Muscle layer of duodenum (tissue), 2 donors: ENCODE results near the gene PARVA.

Source experiments
- H3K27ac ChIP-seq: one replicate; pipeline ENCODE4 v1.7.0; 2013; ENCODE audit warnings: mild to moderate bottlenecking, low read length
- H3K27me3 ChIP-seq: one replicate; pipeline ENCODE4 v1.7.0; 2013; ENCODE audit warnings: low read depth, mild to moderate bottlenecking, control low read depth, low read length
- H3K36me3 ChIP-seq, 2 donors: one replicate each; pipeline ENCODE4 v1.7.0; 2013; ENCODE audit warnings: low read length in 2 of 2, control low read depth in 1 of 2, mild to moderate bottlenecking in 1 of 2; ENCODE audit not compliant: insufficient read depth in 2 of 2, control insufficient read depth in 1 of 2
- H3K4me1 ChIP-seq, 2 donors: one replicate each; pipeline ENCODE4 v1.7.0; 2013; ENCODE audit warnings: low read length in 2 of 2, mild to moderate bottlenecking in 2 of 2, control low read depth in 1 of 2, moderate library complexity in 1 of 2; ENCODE audit not compliant: insufficient read depth in 2 of 2, control insufficient read depth in 1 of 2
- H3K4me3 ChIP-seq, 2 donors: one replicate each; pipeline ENCODE4 v1.7.0; 2013; ENCODE audit warnings: low read length in 2 of 2, low read depth in 1 of 2, mild to moderate bottlenecking in 1 of 2
- H3K9me3 ChIP-seq, 2 donors: one replicate each; pipeline ENCODE4 v1.7.0; 2013; ENCODE audit warnings: low read length in 2 of 2, control low read depth in 1 of 2, mild to moderate bottlenecking in 1 of 2; ENCODE audit not compliant: control insufficient read depth in 1 of 2
- donor health status: healthy.

The PARVA gene

GRCh38 chr11:12392672-12393071 is 15.3 kb downstream of the PARVA start:
- peaks cover 0 to 3% of the 10 kb centered on the region in 2 donors for H3K36me3 ChIP-seq
- H3K27me3 ChIP-seq: no peaks in the 10 kb centered on the region
- H3K4me1 ChIP-seq: peaks cover 11 to 41% of the 10 kb centered on the region in 2 donors
- H3K9me3 ChIP-seq: no peaks in the 10 kb centered on the region
- H3K4me3 ChIP-seq: no peak overlapping the region
- H3K27ac ChIP-seq: no peak overlapping the region

- no peaks in the 10 kb centered on the region for H3K9me3 ChIP-seq
- no peaks in the 10 kb centered on the region for H3K27me3 ChIP-seq
- peak overlapping the region; percentile 64 for H3K27ac ChIP-seq
- H3K4me1 ChIP-seq: peaks cover 11 to 44% of the 10 kb centered on the region in 2 donors
- peaks cover 0 to 3% of the 10 kb centered on the region in 2 donors for H3K36me3 ChIP-seq
- H3K4me3 ChIP-seq: no peak overlapping the region
Measured at GRCh38 chr11:12393691-12394090, 16.3 kb downstream of the PARVA start.

GRCh38 chr11:12394601-12395000 is 17.2 kb downstream of the PARVA start:
- Histone ChIP-seq H3K4me3 (no peak overlapping the region), H3K9me3 (no peaks in the 10 kb centered on the region), H3K27me3 (no peaks in the 10 kb centered on the region), H3K27ac (peak overlapping the region; percentile 25), H3K36me3 (peaks cover 0 to 3% of the 10 kb centered on the region in 2 donors), H3K4me1 (peaks cover 5 to 37% of the 10 kb centered on the region in 2 donors)

- H3K36me3 ChIP-seq: peaks cover 0 to 3% of the 10 kb centered on the region in 2 donors
- no peak overlapping the region for H3K27ac ChIP-seq
- no peaks in the 10 kb centered on the region for H3K27me3 ChIP-seq
- no peak overlapping the region for H3K4me3 ChIP-seq
- peaks cover 5 to 31% of the 10 kb centered on the region in 2 donors for H3K4me1 ChIP-seq
- no peaks in the 10 kb centered on the region for H3K9me3 ChIP-seq
Measured at GRCh38 chr11:12395333-12395732, 18.0 kb downstream of the PARVA start.

GRCh38 chr11:12397931-12398334 is 20.6 kb downstream of the PARVA start:
- H3K4me3 ChIP-seq: peak overlapping the region in 1 of 2 donors; percentile 4
- H3K4me1 ChIP-seq: peaks cover 0 to 35% of the 10 kb centered on the region in 2 donors
- no peaks in the 10 kb centered on the region for H3K27me3 ChIP-seq
- peaks cover 0 to 3% of the 10 kb centered on the region in 2 donors for H3K36me3 ChIP-seq
- H3K9me3 ChIP-seq: no peaks in the 10 kb centered on the region
- H3K27ac ChIP-seq: peak overlapping the region; percentile 86

GRCh38 chr11:12399355-12399754 is 22.0 kb downstream of the PARVA start:
- H3K4me1 ChIP-seq: peaks cover 9 to 41% of the 10 kb centered on the region in 2 donors

GRCh38 chr11:12402025-12402424 is 24.7 kb downstream of the PARVA start:
- H3K27me3 ChIP-seq: no peaks in the 10 kb centered on the region
- H3K9me3 ChIP-seq: no peaks in the 10 kb centered on the region
- no peaks in the 10 kb centered on the region for H3K36me3 ChIP-seq
- peak overlapping the region; percentile 81 for H3K27ac ChIP-seq
- peaks cover 10 to 39% of the 10 kb centered on the region in 2 donors for H3K4me1 ChIP-seq
- H3K4me3 ChIP-seq: no peak overlapping the region

More at GRCh38 chr11:12399355-12399754, 22.0 kb downstream of the PARVA start:
- no peaks in the 10 kb centered on the region for H3K36me3 ChIP-seq
- H3K27me3 ChIP-seq: no peaks in the 10 kb centered on the region
- H3K9me3 ChIP-seq: no peaks in the 10 kb centered on the region
- H3K4me3 ChIP-seq: no peak overlapping the region
- peak overlapping the region; percentile 86 for H3K27ac ChIP-seq

GRCh38 chr11:12402691-12403120 is 25.3 kb downstream of the PARVA start:
- Histone ChIP-seq H3K4me1 (peaks cover 10 to 34% of the 10 kb centered on the region in 2 donors), H3K9me3 (no peaks in the 10 kb centered on the region), H3K4me3 (no peak overlapping the region), H3K27ac (peak overlapping the region; percentile 81), H3K27me3 (no peaks in the 10 kb centered on the region), H3K36me3 (no peaks in the 10 kb centered on the region)

- Histone ChIP-seq H3K9me3 (no peaks in the 10 kb centered on the region), H3K4me3 (no peak overlapping the region), H3K27ac (peak overlapping the region; percentile 81), H3K36me3 (no peaks in the 10 kb centered on the region), H3K27me3 (no peaks in the 10 kb centered on the region), H3K4me1 (peaks cover 12 to 32% of the 10 kb centered on the region in 2 donors)
Measured at GRCh38 chr11:12403122-12403996, 26.0 kb downstream of the PARVA start.

- Histone ChIP-seq H3K9me3 (no peaks in the 10 kb centered on the region), H3K36me3 (no peaks in the 10 kb centered on the region), H3K4me1 (peaks cover 12 to 30% of the 10 kb centered on the region in 2 donors), H3K27me3 (no peaks in the 10 kb centered on the region), H3K4me3 (no peak overlapping the region), H3K27ac (peak overlapping the region; percentile 81)
Measured at GRCh38 chr11:12403997-12404350, 26.6 kb downstream of the PARVA start.

GRCh38 chr11:12404436-12404835 is 27.1 kb downstream of the PARVA start:
- Histone ChIP-seq H3K27ac (peak overlapping the region; percentile 81), H3K36me3 (no peaks in the 10 kb centered on the region), H3K27me3 (no peaks in the 10 kb centered on the region), H3K4me3 (peak overlapping the region in 1 of 2 donors; percentile 11), H3K9me3 (no peaks in the 10 kb centered on the region), H3K4me1 (peaks cover 12 to 34% of the 10 kb centered on the region in 2 donors)
